Mesodermal cell (in vitro differentiated cells): ENCODE results near the gene BPHL.

Experiments
- H3K27ac ChIP-seq: 2 replicates; pipeline ENCODE4 v1.7.0; 2013; ENCODE audit warnings: mild to moderate bottlenecking, low read depth, low read length, moderate library complexity; ENCODE audit not compliant: severe bottlenecking
- H3K36me3 ChIP-seq: 2 replicates; pipeline ENCODE4 v1.7.1; 2013; ENCODE audit warnings: mild to moderate bottlenecking, low read length, moderate library complexity; ENCODE audit not compliant: control insufficient read depth, insufficient read depth
- H3K4me1 ChIP-seq: one replicate; pipeline ENCODE4 v1.7.1; 2013; ENCODE audit warnings: mild to moderate bottlenecking, low read length; ENCODE audit not compliant: insufficient read depth, control insufficient read depth, poor library complexity, severe bottlenecking
- H3K4me3 ChIP-seq: 2 replicates; pipeline ENCODE4 v1.7.0; 2013; ENCODE audit warnings: low read length, control low read depth, mild to moderate bottlenecking; ENCODE audit not compliant: insufficient read depth, poor library complexity, severe bottlenecking; ENCODE audit errors: extremely low read depth
- H3K9me3 ChIP-seq: 2 replicates; pipeline ENCODE4 v1.7.1; 2013; ENCODE audit warnings: mild to moderate bottlenecking, low read length, moderate library complexity; ENCODE audit not compliant: control insufficient read depth
- WGBS, 2 experiments: methylation state at CpG; one replicate each; pipeline ENCODE4 v1.1.5; 2013; ENCODE audit warnings: missing lambda C conversion rate in 2 of 2; ENCODE audit not compliant: insufficient coverage in 2 of 2; 5-methylcytosine and 5-hydroxymethylcytosine counted together

Gene BPHL

GRCh38 chr6:3119040-3119723, 671 bp downstream of the BPHL start:
- Histone ChIP-seq H3K4me3 (peak overlapping the region; percentile 79), H3K27ac (peak overlapping the region; percentile 92), H3K36me3 (peaks cover 6% of the 10 kb centered on the region), H3K4me1 (no peaks in the 10 kb centered on the region), H3K9me3 (no peaks in the 10 kb centered on the region)
- WGBS, 2 experiments = 7 to 25% methylated on average over 11 to 16 of the region's 19 CpGs

- Histone ChIP-seq H3K27ac (no peak overlapping the region), H3K36me3 (no peaks in the 10 kb centered on the region), H3K4me1 (no peaks in the 10 kb centered on the region), H3K4me3 (no peak overlapping the region), H3K9me3 (no peaks in the 10 kb centered on the region)
- 92 to 98% methylated on average over 3 to 4 of the region's 5 CpGs for WGBS, 2 experiments
Observed at GRCh38 chr6:3120765-3121089, 2.2 kb downstream of the BPHL start.

GRCh38 chr6:3122823-3123182, 4.3 kb downstream of the BPHL start:
- H3K27ac ChIP-seq = no peak overlapping the region
- H3K4me3 ChIP-seq = no peak overlapping the region
- no peaks in the 10 kb centered on the region for H3K9me3 ChIP-seq
- WGBS, 2 experiments = 94 to 98% methylated on average over 9 of the region's 9 CpGs
- no peaks in the 10 kb centered on the region for H3K4me1 ChIP-seq
- H3K36me3 ChIP-seq = no peaks in the 10 kb centered on the region

- WGBS, 2 experiments = 87 to 92% methylated on average over 7 of the region's 8 CpGs
- Histone ChIP-seq H3K4me1 (no peaks in the 10 kb centered on the region), H3K27ac (no peak overlapping the region), H3K4me3 (no peak overlapping the region), H3K36me3 (peaks cover 17% of the 10 kb centered on the region), H3K9me3 (no peaks in the 10 kb centered on the region)
Observed at GRCh38 chr6:3124667-3125066, 6.2 kb downstream of the BPHL start.

GRCh38 chr6:3125815-3126214, 7.3 kb downstream of the BPHL start:
- Histone ChIP-seq H3K27ac (no peak overlapping the region), H3K36me3 (peaks cover 27% of the 10 kb centered on the region), H3K4me1 (no peaks in the 10 kb centered on the region), H3K9me3 (no peaks in the 10 kb centered on the region), H3K4me3 (no peak overlapping the region)
- 38% methylated on average over 2 of the region's 2 CpGs; no CpG with 5 or more reads in 1 of the 2 experiments for WGBS, 2 experiments

GRCh38 chr6:3128356-3129108, 10.0 kb downstream of the BPHL start:
- Histone ChIP-seq H3K4me3 (no peak overlapping the region), H3K4me1 (no peaks in the 10 kb centered on the region), H3K27ac (no peak overlapping the region), H3K36me3 (peaks cover 40% of the 10 kb centered on the region), H3K9me3 (no peaks in the 10 kb centered on the region)
- 96% methylated on average over 12 of the region's 15 CpGs for WGBS, 2 experiments

- peaks cover 1% of the 10 kb centered on the region for H3K4me1 ChIP-seq
- H3K36me3 ChIP-seq = peaks cover 57% of the 10 kb centered on the region
- no peak overlapping the region for H3K27ac ChIP-seq
- H3K9me3 ChIP-seq = no peaks in the 10 kb centered on the region
- H3K4me3 ChIP-seq = no peak overlapping the region
- 93 to 96% methylated on average over 15 of the region's 15 CpGs for WGBS, 2 experiments
Observed at GRCh38 chr6:3131695-3132094, 13.2 kb downstream of the BPHL start.

- H3K4me3 ChIP-seq = no peak overlapping the region
- H3K4me1 ChIP-seq = peaks cover 6% of the 10 kb centered on the region
- H3K9me3 ChIP-seq = no peaks in the 10 kb centered on the region
- no peak overlapping the region for H3K27ac ChIP-seq
- WGBS, 2 experiments = 88 to 94% methylated on average over 7 to 9 of the region's 9 CpGs
- H3K36me3 ChIP-seq = peaks cover 66% of the 10 kb centered on the region
Observed at GRCh38 chr6:3133515-3133914, 15.0 kb downstream of the BPHL start.

- H3K27ac ChIP-seq = no peak overlapping the region
- H3K36me3 ChIP-seq = peaks cover 64% of the 10 kb centered on the region
- peaks cover 18% of the 10 kb centered on the region for H3K4me1 ChIP-seq
- WGBS, 2 experiments = 95 to 96% methylated on average over 10 of the region's 13 CpGs
- H3K9me3 ChIP-seq = no peaks in the 10 kb centered on the region
- no peak overlapping the region for H3K4me3 ChIP-seq
Observed at GRCh38 chr6:3135668-3136291, 17.3 kb downstream of the BPHL start.

GRCh38 chr6:3136292-3137011, 17.9 kb downstream of the BPHL start:
- 85 to 89% methylated on average over 2 to 6 of the region's 8 CpGs for WGBS, 2 experiments
- H3K4me1 ChIP-seq = peaks cover 18% of the 10 kb centered on the region
- H3K9me3 ChIP-seq = no peaks in the 10 kb centered on the region
- H3K4me3 ChIP-seq = no peak overlapping the region
- no peak overlapping the region for H3K27ac ChIP-seq
- peaks cover 63% of the 10 kb centered on the region for H3K36me3 ChIP-seq
